H9 (cell line): ENCODE data around the gene MBP. TPM values are rescaled to one million over a fixed set of nuclear protein-coding genes. Genes with fewer than 3 reads are reported as not detected.

ENCODE experiments used
- DNase-seq: peaks from one replicate; pipeline ENCODE4 v3.0.0-alpha.2; 2017
- H2AFZ ChIP-seq: one replicate; pipeline ENCODE4 v1.6.1; 2013; ENCODE audit warnings: mild to moderate bottlenecking, low read length, control low read depth, moderate library complexity
- H2AK5ac ChIP-seq: 2 replicates; pipeline ENCODE4 v1.6.1; 2013; ENCODE audit warnings: low read length, control low read depth, mixed read lengths; ENCODE audit not compliant: insufficient read length
- H2BK120ac ChIP-seq: one replicate; pipeline ENCODE4 v1.6.1; 2013; ENCODE audit warnings: low read depth, mild to moderate bottlenecking, low read length, control low read depth, inconsistent platforms; ENCODE audit not compliant: poor library complexity, severe bottlenecking
- H2BK12ac ChIP-seq: 2 replicates; pipeline ENCODE4 v1.6.1; 2013; ENCODE audit warnings: low read length, control low read depth, mixed read lengths, low read depth; ENCODE audit not compliant: insufficient read length
- H2BK15ac ChIP-seq: 2 replicates; pipeline ENCODE4 v1.6.1; 2013; ENCODE audit warnings: low read depth, low read length, control low read depth
- H2BK20ac ChIP-seq: one replicate; pipeline ENCODE4 v1.6.1; 2013; ENCODE audit warnings: low read depth, mild to moderate bottlenecking, low read length, control low read depth, inconsistent platforms; ENCODE audit not compliant: poor library complexity, severe bottlenecking
- H2BK5ac ChIP-seq: 2 replicates; pipeline ENCODE4 v1.6.1; 2013; ENCODE audit warnings: low read length, control low read depth, mixed read lengths; ENCODE audit not compliant: insufficient read length
- H3K14ac ChIP-seq: 2 replicates; pipeline ENCODE4 v1.6.1; 2013; ENCODE audit warnings: low read length, control low read depth; ENCODE audit not compliant: insufficient read depth
- H3K18ac ChIP-seq: 2 replicates; pipeline ENCODE4 v1.6.1; 2013; ENCODE audit warnings: low read depth, mild to moderate bottlenecking, mixed read lengths, low read length, control low read depth; ENCODE audit not compliant: insufficient read length
- H3K23ac ChIP-seq: 2 replicates; pipeline ENCODE4 v1.6.1; 2013; ENCODE audit warnings: low read length, control low read depth, mixed read lengths, low read depth; ENCODE audit not compliant: insufficient read length
- H3K23me2 ChIP-seq: 2 replicates; pipeline ENCODE4 v1.6.1; 2013; ENCODE audit warnings: low read depth, mild to moderate bottlenecking, mixed read lengths, low read length, control low read depth; ENCODE audit not compliant: insufficient read length, poor library complexity, severe bottlenecking
- H3K27ac ChIP-seq: 2 replicates; pipeline ENCODE4 v1.5.1; 2013; ENCODE audit warnings: low read length, control low read depth, mixed read lengths, low read depth; ENCODE audit not compliant: insufficient read length
- H3K27me3 ChIP-seq: 2 replicates; pipeline ENCODE4 v1.6.1; 2013; ENCODE audit warnings: low read length, control low read depth, inconsistent platforms; ENCODE audit not compliant: insufficient read depth
- H3K4ac ChIP-seq: 2 replicates; pipeline ENCODE4 v1.6.1; 2013; ENCODE audit warnings: low read depth, mild to moderate bottlenecking, control low read depth, inconsistent platforms, low read length, moderate library complexity
- H3K4me1 ChIP-seq: 2 replicates; pipeline ENCODE4 v1.6.1; 2013; ENCODE audit warnings: low read length, control low read depth, inconsistent platforms; ENCODE audit not compliant: insufficient read depth
- H3K4me2 ChIP-seq: 2 replicates; pipeline ENCODE4 v1.6.1; 2013; ENCODE audit warnings: low read length, control low read depth, mixed read lengths; ENCODE audit not compliant: insufficient read length, insufficient read depth
- H3K56ac ChIP-seq: 2 replicates; pipeline ENCODE4 v1.6.1; 2013; ENCODE audit warnings: low read depth, mild to moderate bottlenecking, mixed read lengths, low read length, control low read depth; ENCODE audit not compliant: insufficient read length
- H3K79me1 ChIP-seq: 2 replicates; pipeline ENCODE4 v1.6.1; 2013; ENCODE audit warnings: low read depth, mild to moderate bottlenecking, moderate library complexity, low read length, control low read depth, inconsistent platforms; ENCODE audit not compliant: insufficient read depth, poor library complexity, severe bottlenecking
- H3K79me2 ChIP-seq: 2 replicates; pipeline ENCODE4 v1.6.1; 2013; ENCODE audit warnings: low read length, control low read depth, inconsistent platforms; ENCODE audit not compliant: insufficient read depth
- H3K9ac ChIP-seq: 2 replicates; pipeline ENCODE4 v1.6.1; 2013; ENCODE audit warnings: low read length, control low read depth, mixed read lengths; ENCODE audit not compliant: insufficient read length; ENCODE audit errors: extremely low read depth
- H3K9me3 ChIP-seq: one replicate; pipeline ENCODE4 v1.6.1; 2013; ENCODE audit warnings: low read depth, low read length, inconsistent platforms; ENCODE audit not compliant: control insufficient read depth
- H3T11ph ChIP-seq: one replicate; pipeline ENCODE4 v1.6.1; 2013; ENCODE audit warnings: mild to moderate bottlenecking, low read length, control low read depth, inconsistent platforms
- H4K20me1 ChIP-seq: one replicate; pipeline ENCODE4 v1.6.1; 2013; ENCODE audit not compliant: control insufficient read depth, insufficient read length, insufficient read depth
- H4K5ac ChIP-seq: 2 replicates; pipeline ENCODE4 v1.6.1; 2013; ENCODE audit warnings: low read depth, mild to moderate bottlenecking, mixed read lengths, low read length, control low read depth; ENCODE audit not compliant: insufficient read length
- H4K8ac ChIP-seq: replicated peaks from 2 replicates; pipeline ENCODE4 v1.6.1; 2013; ENCODE audit warnings: low read length, control low read depth, mixed read lengths, low read depth; ENCODE audit not compliant: insufficient read length
- H4K91ac ChIP-seq: 2 replicates; pipeline ENCODE4 v1.6.1; 2013; ENCODE audit warnings: low read depth, mild to moderate bottlenecking, moderate library complexity, mixed read lengths, low read length, control low read depth; ENCODE audit not compliant: insufficient read length
- H3K27ac Mint-ChIP-seq, 3 experiments: 2 replicates in 2 of 3; 3 replicates in 1 of 3; pipeline ENCODE4 v1.8.0; 2020 to 2021; ENCODE audit warnings: mixed read lengths in 3 of 3, mild to moderate bottlenecking in 1 of 3, moderate library complexity in 1 of 3
- H3K27me3 Mint-ChIP-seq: 2 replicates; pipeline ENCODE4 v1.8.0; 2021; ENCODE audit warnings: low read depth, mild to moderate bottlenecking, moderate library complexity, mixed read lengths
- H3K36me3 Mint-ChIP-seq, 3 experiments: 2 replicates in 2 of 3; 3 replicates in 1 of 3; pipeline ENCODE4 v1.8.0; 2020 to 2021; ENCODE audit warnings: low read depth in 3 of 3, mixed read lengths in 3 of 3; ENCODE audit not compliant: insufficient read depth in 1 of 3
- H3K4me1 Mint-ChIP-seq, 2 experiments: 2 replicates each; pipeline ENCODE4 v1.8.0; 2020; ENCODE audit warnings: mixed read lengths in 2 of 2
- H3K4me3 Mint-ChIP-seq, 2 experiments: 2 replicates in 1 of 2; 3 replicates in 1 of 2; pipeline ENCODE4 v1.8.0; 2020 to 2021; ENCODE audit warnings: mild to moderate bottlenecking in 2 of 2, mixed read lengths in 2 of 2, moderate library complexity in 1 of 2
- H3K9me3 Mint-ChIP-seq, 2 experiments: 2 replicates in 1 of 2; 3 replicates in 1 of 2; pipeline ENCODE4 v1.8.0; 2020; ENCODE audit warnings: mild to moderate bottlenecking in 2 of 2, mixed read lengths in 2 of 2, moderate library complexity in 1 of 2
- WGBS: extraction: QIAGEN DNeasy Blood & Tissue Kit; methylation state at CpG from one replicate; pipeline ENCODE4 v1.1.7; 2013; ENCODE audit warnings: missing lambda C conversion rate, low lambda C conversion rate, mixed read lengths; ENCODE audit not compliant: insufficient read length; ENCODE audit errors: extremely low coverage; 5-methylcytosine and 5-hydroxymethylcytosine counted together
- total RNA-seq: library from RNA; stranded (reverse); gene quantifications from 2 replicates; pipeline ENCODE4 v1.2.1, GENCODE V29; 2021
- TF ChIP-seq, protein P1 (sequence below): fragments of 200-600 bp; sonication (generic); conservative IDR thresholded peaks from 3 replicates; pipeline ENCODE4 v1.8.0; 2021; ENCODE audit warnings: antibody characterized with exemption, mild to moderate bottlenecking

MBP gene
- total RNA-seq, 1 experiment from 2014 or later, result 8.6 TPM

DNA sequence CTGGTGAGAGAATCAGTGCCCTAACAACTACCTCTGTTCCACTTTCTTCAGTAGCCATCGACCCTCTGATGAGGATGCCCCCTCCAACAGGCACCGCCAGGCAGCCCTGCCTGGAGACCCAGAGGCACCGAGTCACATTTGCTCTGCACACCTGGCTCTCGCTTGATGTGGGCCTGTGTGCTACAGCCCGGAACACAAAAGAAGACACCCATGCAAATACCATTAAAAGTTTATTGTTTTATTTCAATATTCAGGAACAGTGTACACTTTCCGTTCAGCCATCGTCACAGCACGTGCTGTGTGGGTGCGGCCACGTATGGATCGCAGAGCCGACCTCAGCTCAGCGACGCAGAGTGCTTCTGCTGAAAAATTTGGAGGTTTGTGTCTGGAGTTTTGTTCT, 154.0 kb downstream of the MBP start:
- DNase-seq, result no peak

More for the DNA sequence above, 154.0 kb downstream of the MBP start:
- no peaks in the 10 kb centered on the region for H3K79me2 ChIP-seq
- no peak overlapping the region for H2BK15ac ChIP-seq
- no peaks in the 10 kb centered on the region for H3K27me3 Mint-ChIP-seq
- H3K18ac ChIP-seq, result no peak overlapping the region
- no peak overlapping the region for H2BK12ac ChIP-seq
- no peak overlapping the region for H3K14ac ChIP-seq
- H2AFZ ChIP-seq, result no peak overlapping the region
- H3K79me1 ChIP-seq, result no peaks in the 10 kb centered on the region
- no peak overlapping the region for H4K5ac ChIP-seq
- no peak overlapping the region for H3K9ac ChIP-seq
- no peak overlapping the region for H3K23ac ChIP-seq
- WGBS, result no CpG with 5 or more reads among the region's 14 CpGs
- H2BK120ac ChIP-seq, result no peak overlapping the region
- H3K4ac ChIP-seq, result no peak overlapping the region
- peaks cover 7% of the 10 kb centered on the region for H3K4me1 ChIP-seq
- H2BK20ac ChIP-seq, result no peak overlapping the region
- no peak overlapping the region for H3K27ac ChIP-seq
- no peak overlapping the region for H3K4me2 ChIP-seq
- H3K9me3 Mint-ChIP-seq, result no peaks in the 10 kb centered on the region
- H3T11ph ChIP-seq, result no peak overlapping the region
- no peak overlapping the region for H4K91ac ChIP-seq
- peaks cover 48 to 54% of the 10 kb centered on the region in 2 experiments for H3K4me1 Mint-ChIP-seq
- no peak overlapping the region for H3K56ac ChIP-seq
- H3K4me3 Mint-ChIP-seq, result no peak overlapping the region
- no peak overlapping the region for H2BK5ac ChIP-seq
- H3K23me2 ChIP-seq, result no peaks in the 10 kb centered on the region
- no peaks in the 10 kb centered on the region for H3K27me3 ChIP-seq
- H4K20me1 ChIP-seq, result no peaks in the 10 kb centered on the region
- H3K27ac Mint-ChIP-seq, result peak overlapping the region in 1 of 3 experiments; percentile 49; a peak in 1 of 7 replicates
- H3K36me3 Mint-ChIP-seq, result peaks cover 0 to 6% (median 1%) of the 10 kb centered on the region in 3 experiments; a peak in 3 of 7 replicates
- no peak overlapping the region for H2AK5ac ChIP-seq
- H3K9me3 ChIP-seq, result no peaks in the 10 kb centered on the region
- TF ChIP-seq, protein P1, sequence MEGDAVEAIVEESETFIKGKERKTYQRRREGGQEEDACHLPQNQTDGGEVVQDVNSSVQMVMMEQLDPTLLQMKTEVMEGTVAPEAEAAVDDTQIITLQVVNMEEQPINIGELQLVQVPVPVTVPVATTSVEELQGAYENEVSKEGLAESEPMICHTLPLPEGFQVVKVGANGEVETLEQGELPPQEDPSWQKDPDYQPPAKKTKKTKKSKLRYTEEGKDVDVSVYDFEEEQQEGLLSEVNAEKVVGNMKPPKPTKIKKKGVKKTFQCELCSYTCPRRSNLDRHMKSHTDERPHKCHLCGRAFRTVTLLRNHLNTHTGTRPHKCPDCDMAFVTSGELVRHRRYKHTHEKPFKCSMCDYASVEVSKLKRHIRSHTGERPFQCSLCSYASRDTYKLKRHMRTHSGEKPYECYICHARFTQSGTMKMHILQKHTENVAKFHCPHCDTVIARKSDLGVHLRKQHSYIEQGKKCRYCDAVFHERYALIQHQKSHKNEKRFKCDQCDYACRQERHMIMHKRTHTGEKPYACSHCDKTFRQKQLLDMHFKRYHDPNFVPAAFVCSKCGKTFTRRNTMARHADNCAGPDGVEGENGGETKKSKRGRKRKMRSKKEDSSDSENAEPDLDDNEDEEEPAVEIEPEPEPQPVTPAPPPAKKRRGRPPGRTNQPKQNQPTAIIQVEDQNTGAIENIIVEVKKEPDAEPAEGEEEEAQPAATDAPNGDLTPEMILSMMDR, result no peak
- no peak overlapping the region for H4K8ac ChIP-seq
